ENCODE data around the gene TCF4. TPM values are rescaled to one million over a fixed set of nuclear protein-coding genes. Genes with fewer than 3 reads are reported as not detected.
A peak's percentile ranks its signal among the peaks of the same experiment; 100 is the strongest.

Gene TCF4
- total and polyA plus RNA-seq, 2 experiments from 2014 or later: 77.7 to 89.2 TPM

DNA sequence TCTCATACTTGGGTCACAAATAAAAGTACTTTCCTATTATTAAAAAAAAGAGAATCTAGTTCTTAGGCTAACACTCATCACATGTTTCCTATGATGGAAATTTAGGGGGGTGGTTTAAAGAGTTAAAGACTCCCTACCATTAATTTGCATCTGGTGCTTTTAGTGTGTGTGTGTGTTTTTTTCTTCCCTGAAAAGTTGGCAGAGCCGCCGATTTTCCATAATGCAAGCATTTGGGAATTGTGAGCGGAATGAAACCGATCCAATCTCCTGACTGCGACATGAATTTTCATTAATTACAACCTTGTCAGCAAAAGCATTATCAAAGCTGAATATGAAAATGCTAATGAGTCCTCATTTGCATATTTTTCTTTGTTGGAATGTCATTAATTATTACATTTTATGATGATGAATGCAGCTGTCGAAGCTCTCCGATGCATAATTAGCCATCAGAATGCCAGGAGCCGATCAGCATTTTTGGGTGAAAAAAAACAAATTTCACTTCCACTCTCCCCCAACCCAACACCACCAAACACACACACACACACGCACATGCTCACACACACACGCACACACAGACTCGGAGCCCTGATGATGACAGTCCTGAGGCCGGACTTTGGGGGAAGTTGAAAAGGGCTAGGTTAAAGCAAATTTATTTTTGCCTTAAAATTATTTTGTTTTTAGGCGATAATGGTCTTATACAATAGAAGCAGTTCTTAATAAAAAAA is 165.4 kb downstream of the TCF4 start (continued):
- TF ChIP-seq ZNF462 (CRISPR knock-in tag; IDR thresholded peaks at IDR 0.05): no peak

- H3K4me1 Mint-ChIP-seq: peaks cover 90% of the 10 kb centered on the region
- H3K4me3 ChIP-seq: no peak overlapping the region
- no peak overlapping the region for H3K27ac ChIP-seq (ENCODE audit: low read depth)
- no peak for DNase-seq (ENCODE audit: low spot score)
- H3K9me2 ChIP-seq (ENCODE audit: insufficient read depth): no peaks in the 10 kb centered on the region
- H3K79me2 ChIP-seq (replicated peaks; ENCODE audit: insufficient read depth): peaks cover 90% of the 10 kb centered on the region
- H4K20me1 ChIP-seq (replicated peaks; ENCODE audit: insufficient read depth): no peaks in the 10 kb centered on the region
- H3K4me1 ChIP-seq (ENCODE audit: insufficient read depth): peaks cover 93% of the 10 kb centered on the region
- H2AFZ ChIP-seq: no peak overlapping the region
- no peak for ATAC-seq
- H3K4me2 ChIP-seq: peak overlapping the region; percentile 61
- no peaks in the 10 kb centered on the region for H3K36me3 ChIP-seq (ENCODE audit: insufficient read depth)
- H3K27me3 Mint-ChIP-seq (ENCODE audit: insufficient read depth, low read depth, poor library complexity): peaks cover 11% of the 10 kb centered on the region
- no peaks in the 10 kb centered on the region for H3K36me3 Mint-ChIP-seq (ENCODE audit: low read depth)
- no peaks in the 10 kb centered on the region for H3F3A ChIP-seq (replicated peaks; ENCODE audit: low read depth)
- no peaks in the 10 kb centered on the region for H3K27me3 ChIP-seq (ENCODE audit: insufficient read depth)
- H3K4me3 Mint-ChIP-seq: peak overlapping the region; percentile 53; the same call in 2 of the 3 replicates
- H3K9me3 Mint-ChIP-seq: no peaks in the 10 kb centered on the region
- H3K27ac Mint-ChIP-seq: peak overlapping the region; percentile 89
- no peak for TF ChIP-seq ZNF462 (CRISPR knock-in tag; IDR thresholded peaks at IDR 0.05)
- no peak for TF ChIP-seq NANOG (IDR thresholded peaks at IDR 0.05; ENCODE audit: borderline replicate concordance)
- no peak for TF ChIP-seq STAT1 (IDR thresholded peaks at IDR 0.05; ENCODE audit: unreplicated experiment)
- TF ChIP-seq EZH2phosphoT487 (IDR thresholded peaks at IDR 0.05; ENCODE audit: unreplicated experiment): no peak
- TF ChIP-seq CREB1 (CRISPR knock-in tag; IDR thresholded peaks at IDR 0.05; ENCODE audit: low read depth): no peak
- no peak for TF ChIP-seq EZH2 (IDR thresholded peaks at IDR 0.05; ENCODE audit: low read depth, unreplicated experiment)
- no peak for TF ChIP-seq ZNF114 (CRISPR knock-in tag; IDR thresholded peaks at IDR 0.05)
- no peak for TF ChIP-seq POLR2AphosphoS5 (IDR thresholded peaks at IDR 0.05; ENCODE audit: low read depth)
Observed at GRCh38 chr18:55421615-55422419, 166.2 kb downstream of the TCF4 start.

All from GM23338 (cell line).